Vein endothelial cell (primary cell): ENCODE measurements around the gene ENSA. TPM values are rescaled to one million over a fixed set of nuclear protein-coding genes. Genes with fewer than 3 reads are reported as not detected.

Experiments used
- small RNA-seq: library from RNA; depleted of rRNA; stranded (forward); fragments of <200 nt; gene quantifications from one replicate; pipeline ENCODE3, GENCODE V24; 2012
- total RNA-seq: library from RNA; depleted of rRNA; stranded (reverse); fragments of >200 nt; gene quantifications from 2 replicates; pipeline ENCODE4 v1.2.3, GENCODE V29; 2012

Gene ENSA, protein sequence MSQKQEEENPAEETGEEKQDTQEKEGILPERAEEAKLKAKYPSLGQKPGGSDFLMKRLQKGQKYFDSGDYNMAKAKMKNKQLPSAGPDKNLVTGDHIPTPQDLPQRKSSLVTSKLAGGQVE
- 93.7 and 103 TPM in 2 replicates for total RNA-seq

DNA sequence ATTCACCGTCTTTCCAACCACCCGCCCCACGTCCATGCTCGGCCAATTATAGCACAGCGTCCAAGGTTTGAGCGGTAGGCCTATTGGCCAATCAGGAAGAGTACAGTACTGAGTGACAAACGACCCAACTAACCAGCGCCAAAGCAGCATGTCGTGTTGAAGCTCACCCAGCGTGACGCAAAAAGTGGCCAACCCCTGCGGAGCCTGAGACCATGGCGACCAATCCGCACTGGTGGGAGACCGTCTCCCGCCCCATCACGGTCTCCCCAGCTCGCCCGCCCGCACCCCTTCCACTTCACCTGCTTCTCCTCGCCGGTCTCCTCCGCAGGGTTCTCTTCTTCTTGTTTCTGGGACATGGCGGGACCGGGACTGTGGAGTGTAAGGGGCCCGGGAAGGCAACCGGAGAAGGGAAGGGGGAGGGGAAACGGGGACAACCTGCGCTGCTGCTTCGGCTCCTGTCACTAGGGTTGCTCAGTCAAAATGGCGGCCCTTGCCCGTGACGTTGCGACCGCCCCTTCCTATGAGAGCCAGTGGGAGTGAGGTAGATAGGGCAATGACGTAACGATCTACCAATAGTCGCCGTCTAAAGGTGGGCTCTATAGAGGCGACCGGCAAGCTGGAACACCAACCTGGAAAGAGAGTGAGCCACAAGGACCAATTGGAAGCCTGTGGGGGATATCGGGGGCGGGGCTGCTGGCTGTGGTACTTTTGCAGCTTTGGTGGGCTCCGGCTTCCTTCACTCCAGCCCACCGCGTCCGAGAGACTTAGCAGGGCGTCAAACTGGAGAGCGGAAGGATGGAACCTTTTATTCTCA lies at the start of gene ENSA:
Gene ENSA (minus strand): TSS at position 498 of the 814 bp plus-strand sequence. CDS start 142 bp downstream, at position 356.

GRCh38 chr1:150579110-150579944 lies 50.1 kb downstream of the ENSA start, which contains the start of gene MCL1:
MCL1 (minus strand) TSS chr1:150579610; CDS start chr1:150579530, 80 bp downstream.

Small RNA genes lying within 50 kb of the gene (small RNA-seq; reads per million reads assigned to genes)
- gene RF00015 = not detected
- not detected for gene RF00561

Other genes with a start within 250 kb of the ENSA start
- gene TARS2, start 142.2 kb downstream of the ENSA start, total RNA-seq = 10.4 and 14.4 TPM in 2 replicates
- 0.65 and 1.1 TPM in 2 replicates for gene ECM1, start 121.5 kb downstream of the ENSA start, total RNA-seq
- not detected in 2 replicates for gene FALEC, start 113.9 kb downstream of the ENSA start, total RNA-seq
- gene ADAMTSL4, start 80.2 kb downstream of the ENSA start, total RNA-seq = 0.38 and 0.65 TPM in 2 replicates
- 179 and 180 TPM in 2 replicates for gene MCL1, start 50.0 kb downstream of the ENSA start, total RNA-seq
- 24.2 and 29.9 TPM in 2 replicates for gene GOLPH3L, start 67.5 kb upstream of the ENSA start, total RNA-seq
- 0.10 and 0.33 TPM in 2 replicates for gene HORMAD1, start 91.3 kb upstream of the ENSA start, total RNA-seq
- 19.6 and 27.0 TPM in 2 replicates for gene CTSS, start 136.2 kb upstream of the ENSA start, total RNA-seq
- 2.0 and 3.7 TPM in 2 replicates for gene CTSK, start 178.6 kb upstream of the ENSA start, total RNA-seq
- 30.1 and 38.2 TPM in 2 replicates for gene ARNT, start 247.0 kb upstream of the ENSA start, total RNA-seq